ENCODE measurements around the gene TEX26.

TEX26 gene

DNA sequence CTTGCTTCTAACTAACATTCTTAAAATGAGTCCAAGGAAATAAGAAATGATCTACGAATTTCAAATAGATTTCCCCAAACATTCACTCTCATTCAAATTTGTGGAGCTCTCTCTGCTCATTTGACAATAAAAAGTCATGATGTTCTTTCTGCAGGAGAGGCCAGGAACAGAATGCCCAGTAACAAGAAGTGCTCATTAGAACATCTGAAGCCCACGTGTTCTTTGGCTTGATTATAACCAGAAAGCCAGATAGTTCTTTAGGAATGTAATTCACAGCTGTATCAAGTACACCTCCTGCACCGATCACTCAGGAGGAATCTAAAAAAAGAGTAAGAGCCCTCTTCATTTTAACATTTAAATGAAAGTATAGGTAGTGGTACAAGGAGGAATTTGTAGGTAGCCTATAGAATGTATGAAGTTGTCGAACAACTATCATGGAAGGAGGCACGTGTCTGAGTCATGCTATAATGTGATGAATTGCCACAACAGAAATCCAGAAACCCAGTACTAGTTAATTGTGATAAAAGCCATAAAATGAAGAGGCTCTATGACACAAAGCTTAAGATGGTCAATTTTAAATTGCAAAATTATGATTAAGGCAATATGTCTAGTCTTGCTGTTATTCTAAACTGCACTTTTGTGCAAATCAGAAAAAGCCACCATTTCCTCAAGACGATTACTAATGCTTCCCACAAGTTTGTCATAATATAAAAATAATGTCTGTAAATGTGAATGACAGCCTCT is 13.6 kb upstream of the TEX26 start:
- no peaks in the 10 kb centered on the region for H4K20me1 ChIP-seq (ENCODE audit: low read depth, low read length)
- H2AFZ ChIP-seq (ENCODE audit: low read depth, low read length, severe bottlenecking): no peak overlapping the region
- H3F3A ChIP-seq (ENCODE audit: insufficient read depth): no peaks in the 10 kb centered on the region
- H3K9me3 ChIP-seq (ENCODE audit: insufficient read depth, low read length): no peaks in the 10 kb centered on the region
- H3K36me3 ChIP-seq (ENCODE audit: low read length): no peaks in the 10 kb centered on the region
- no peak overlapping the region for H3K9ac ChIP-seq (ENCODE audit: low read length)
- H3K4me3 ChIP-seq (ENCODE audit: insufficient read depth, low read length, poor library complexity, severe bottlenecking): no peak overlapping the region
- H3K27ac ChIP-seq (ENCODE audit: low read depth, low read length): no peak overlapping the region
- no peak overlapping the region for H3K4me2 ChIP-seq (ENCODE audit: low read depth, low read length, poor library complexity, severe bottlenecking)
- TF ChIP-seq, protein P1, sequence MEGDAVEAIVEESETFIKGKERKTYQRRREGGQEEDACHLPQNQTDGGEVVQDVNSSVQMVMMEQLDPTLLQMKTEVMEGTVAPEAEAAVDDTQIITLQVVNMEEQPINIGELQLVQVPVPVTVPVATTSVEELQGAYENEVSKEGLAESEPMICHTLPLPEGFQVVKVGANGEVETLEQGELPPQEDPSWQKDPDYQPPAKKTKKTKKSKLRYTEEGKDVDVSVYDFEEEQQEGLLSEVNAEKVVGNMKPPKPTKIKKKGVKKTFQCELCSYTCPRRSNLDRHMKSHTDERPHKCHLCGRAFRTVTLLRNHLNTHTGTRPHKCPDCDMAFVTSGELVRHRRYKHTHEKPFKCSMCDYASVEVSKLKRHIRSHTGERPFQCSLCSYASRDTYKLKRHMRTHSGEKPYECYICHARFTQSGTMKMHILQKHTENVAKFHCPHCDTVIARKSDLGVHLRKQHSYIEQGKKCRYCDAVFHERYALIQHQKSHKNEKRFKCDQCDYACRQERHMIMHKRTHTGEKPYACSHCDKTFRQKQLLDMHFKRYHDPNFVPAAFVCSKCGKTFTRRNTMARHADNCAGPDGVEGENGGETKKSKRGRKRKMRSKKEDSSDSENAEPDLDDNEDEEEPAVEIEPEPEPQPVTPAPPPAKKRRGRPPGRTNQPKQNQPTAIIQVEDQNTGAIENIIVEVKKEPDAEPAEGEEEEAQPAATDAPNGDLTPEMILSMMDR (IDR thresholded peaks at IDR 0.05; ENCODE audit: insufficient read depth, low read length, poor library complexity, severe bottlenecking): no peak
- TF ChIP-seq EZH2phosphoT487 (conservative IDR thresholded peaks at IDR 0.05; ENCODE audit: low read length): no peak
- H3K27me3 ChIP-seq (ENCODE audit: low read length): no peaks in the 10 kb centered on the region
- no peaks in the 10 kb centered on the region for H3K79me2 ChIP-seq (ENCODE audit: insufficient read depth, low read length)
- no peaks in the 10 kb centered on the region for H3K9me2 ChIP-seq (replicated peaks; ENCODE audit: insufficient read depth, low read length)

DNA sequence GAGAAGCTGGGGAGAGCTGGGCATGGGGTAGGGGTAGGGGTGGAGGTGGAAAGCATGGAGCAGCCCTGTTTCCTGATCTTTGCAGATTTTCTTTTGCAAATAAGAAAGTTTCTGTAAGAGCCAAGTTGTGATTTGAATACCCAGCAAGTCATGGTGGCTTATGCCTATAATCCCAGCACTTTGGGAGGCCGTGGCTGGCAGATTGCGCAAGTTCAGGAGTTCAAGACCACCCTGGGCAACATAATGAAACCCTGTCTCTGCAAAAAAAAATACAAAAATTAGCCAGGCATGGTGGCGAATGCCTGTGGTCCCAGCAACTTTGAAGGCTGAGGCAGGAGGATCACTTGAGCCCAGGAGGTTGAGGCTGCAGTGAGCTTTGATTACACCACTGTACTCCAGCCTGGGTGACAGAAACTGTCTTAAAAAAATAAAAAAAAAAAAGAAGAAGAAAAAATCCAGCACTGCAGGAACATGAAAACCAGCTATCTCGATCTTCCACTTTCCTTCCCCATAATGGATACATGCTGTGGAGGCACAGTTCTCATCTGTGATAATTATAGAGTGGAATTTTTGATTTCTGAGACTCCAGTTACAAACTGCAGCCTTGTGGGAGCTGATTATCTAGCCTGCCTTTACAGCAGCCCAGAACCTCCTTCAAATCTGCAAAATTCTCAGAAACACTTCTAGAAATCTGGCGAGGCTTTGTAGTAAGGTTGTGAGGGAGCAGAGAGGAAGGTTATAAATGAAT is 12.1 kb upstream of the TEX26 start:
- no peak overlapping the region for H3K9ac ChIP-seq (ENCODE audit: low read length)
- no peaks in the 10 kb centered on the region for H3K9me3 ChIP-seq (ENCODE audit: insufficient read depth, low read length)
- H4K20me1 ChIP-seq (ENCODE audit: low read depth, low read length): no peaks in the 10 kb centered on the region
- TF ChIP-seq, protein P1 (IDR thresholded peaks at IDR 0.05; ENCODE audit: insufficient read depth, low read length, poor library complexity, severe bottlenecking): no peak
- TF ChIP-seq EZH2phosphoT487 (conservative IDR thresholded peaks at IDR 0.05; ENCODE audit: low read length): no peak
- no peak overlapping the region for H3K27ac ChIP-seq (ENCODE audit: low read depth, low read length)
- no peak overlapping the region for H2AFZ ChIP-seq (ENCODE audit: low read depth, low read length, severe bottlenecking)
- no peaks in the 10 kb centered on the region for H3F3A ChIP-seq (ENCODE audit: insufficient read depth)
- H3K9me2 ChIP-seq (replicated peaks; ENCODE audit: insufficient read depth, low read length): no peaks in the 10 kb centered on the region
- H3K36me3 ChIP-seq (ENCODE audit: low read length): no peaks in the 10 kb centered on the region
- no peaks in the 10 kb centered on the region for H3K27me3 ChIP-seq (ENCODE audit: low read length)
- H3K79me2 ChIP-seq (ENCODE audit: insufficient read depth, low read length): no peaks in the 10 kb centered on the region
- H3K4me2 ChIP-seq (ENCODE audit: low read depth, low read length, poor library complexity, severe bottlenecking): no peak overlapping the region
- no peak overlapping the region for H3K4me3 ChIP-seq (ENCODE audit: insufficient read depth, low read length, poor library complexity, severe bottlenecking)

DNA sequence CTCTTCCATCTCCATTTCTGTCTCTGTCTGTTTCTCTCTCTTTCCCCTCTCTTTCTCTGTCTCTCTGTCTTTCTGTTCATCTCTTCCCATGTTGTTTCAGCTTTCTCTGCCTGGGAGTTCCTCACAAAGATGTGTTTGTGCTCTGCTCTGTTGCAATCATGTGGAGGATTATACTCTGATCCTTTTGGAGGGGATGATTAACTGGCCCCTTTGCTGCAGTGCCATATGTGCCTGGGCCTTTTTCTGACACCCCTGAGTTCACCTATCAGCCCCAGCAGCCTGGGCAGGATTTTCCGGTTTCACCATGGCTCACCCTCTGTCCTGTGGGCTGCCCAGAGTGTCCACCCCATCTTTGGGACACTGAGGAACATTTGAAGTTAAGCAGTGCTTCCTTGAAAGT is 9.0 kb upstream of the TEX26 start:
- Histone ChIP-seq H3K4me2 (ENCODE audit: low read depth, low read length, poor library complexity, severe bottlenecking) (no peak overlapping the region), H4K20me1 (ENCODE audit: low read depth, low read length) (no peaks in the 10 kb centered on the region), H3K9ac (ENCODE audit: low read length) (no peak overlapping the region), H3K36me3 (ENCODE audit: low read length) (no peaks in the 10 kb centered on the region), H3K27ac (ENCODE audit: low read depth, low read length) (no peak overlapping the region), H3K9me3 (ENCODE audit: insufficient read depth, low read length) (no peaks in the 10 kb centered on the region), H3K27me3 (ENCODE audit: low read length) (no peaks in the 10 kb centered on the region), H3K4me3 (ENCODE audit: insufficient read depth, low read length, poor library complexity, severe bottlenecking) (no peak overlapping the region), H3K79me2 (ENCODE audit: insufficient read depth, low read length) (no peaks in the 10 kb centered on the region), H3F3A (ENCODE audit: insufficient read depth) (no peaks in the 10 kb centered on the region), H3K9me2 (replicated peaks; ENCODE audit: insufficient read depth, low read length) (no peaks in the 10 kb centered on the region), H2AFZ (ENCODE audit: low read depth, low read length, severe bottlenecking) (no peak overlapping the region)
- no peak for TF ChIP-seq EZH2phosphoT487 (conservative IDR thresholded peaks at IDR 0.05; ENCODE audit: low read length)
- TF ChIP-seq, protein P1 (IDR thresholded peaks at IDR 0.05; ENCODE audit: insufficient read depth, low read length, poor library complexity, severe bottlenecking): no peak
